ENCODE data around the gene SNX24.

Gene SNX24

GRCh38 chr5:123035360-123035917 is 190.0 kb downstream of the SNX24 start:
- no peak for DNase-seq

- no peak for DNase-seq
These were observed 190.5 kb downstream of the SNX24 start for GRCh38 chr5:123035918-123036390.

GRCh38 chr5:123036391-123037103 is 191.1 kb downstream of the SNX24 start, which contains the start of gene PPIC:
Gene PPIC (minus strand): TSS chr5:123036725. CDS start chr5:123036625, 100 bp downstream.
- no peak for DNase-seq

GRCh38 chr5:123037104-123037418 is 191.6 kb downstream of the SNX24 start:
- no peak for DNase-seq

GRCh38 chr5:123039673-123040072 is 194.3 kb downstream of the SNX24 start:
- no peak for DNase-seq

GRCh38 chr5:123044926-123045617 is 199.7 kb downstream of the SNX24 start:
- DNase-seq, result no peak

GRCh38 chr5:123046222-123046621 is 200.8 kb downstream of the SNX24 start:
- DNase-seq, result no peak

- DNase-seq, result no peak
These were observed 202.3 kb downstream of the SNX24 start for GRCh38 chr5:123047706-123048105.

GRCh38 chr5:123051206-123051605 is 205.8 kb downstream of the SNX24 start:
- DNase-seq, result no peak

Data from NCI-H187 treated with DMSO at 0.1 percent for 48 hours (cell line).